ENCODE data around the gene ATOSB. TPM values are rescaled to one million over a fixed set of nuclear protein-coding genes. Genes with fewer than 3 reads are reported as not detected.
"Not testable (repeated sequence)": the region's sequence is repeated elsewhere in the genome, so short reads cannot be mapped to it uniquely, and the experiment has no call there.

The ATOSB gene, protein sequence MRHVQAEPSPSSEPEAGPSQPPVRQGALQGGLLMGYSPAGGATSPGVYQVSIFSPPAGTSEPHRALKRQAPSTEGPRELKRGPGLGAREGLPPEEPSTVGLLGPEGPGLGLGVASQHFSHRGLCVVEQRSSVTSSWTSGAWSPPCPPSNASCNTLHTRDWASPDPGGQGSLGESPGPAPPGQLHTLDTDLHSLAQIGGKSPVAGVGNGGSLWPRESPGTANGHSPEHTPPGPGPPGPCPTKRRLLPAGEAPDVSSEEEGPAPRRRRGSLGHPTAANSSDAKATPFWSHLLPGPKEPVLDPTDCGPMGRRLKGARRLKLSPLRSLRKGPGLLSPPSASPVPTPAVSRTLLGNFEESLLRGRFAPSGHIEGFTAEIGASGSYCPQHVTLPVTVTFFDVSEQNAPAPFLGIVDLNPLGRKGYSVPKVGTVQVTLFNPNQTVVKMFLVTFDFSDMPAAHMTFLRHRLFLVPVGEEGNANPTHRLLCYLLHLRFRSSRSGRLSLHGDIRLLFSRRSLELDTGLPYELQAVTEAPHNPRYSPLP
- total RNA-seq = 1 to 10 TPM; 5.7 to 5.9 TPM

DNA sequence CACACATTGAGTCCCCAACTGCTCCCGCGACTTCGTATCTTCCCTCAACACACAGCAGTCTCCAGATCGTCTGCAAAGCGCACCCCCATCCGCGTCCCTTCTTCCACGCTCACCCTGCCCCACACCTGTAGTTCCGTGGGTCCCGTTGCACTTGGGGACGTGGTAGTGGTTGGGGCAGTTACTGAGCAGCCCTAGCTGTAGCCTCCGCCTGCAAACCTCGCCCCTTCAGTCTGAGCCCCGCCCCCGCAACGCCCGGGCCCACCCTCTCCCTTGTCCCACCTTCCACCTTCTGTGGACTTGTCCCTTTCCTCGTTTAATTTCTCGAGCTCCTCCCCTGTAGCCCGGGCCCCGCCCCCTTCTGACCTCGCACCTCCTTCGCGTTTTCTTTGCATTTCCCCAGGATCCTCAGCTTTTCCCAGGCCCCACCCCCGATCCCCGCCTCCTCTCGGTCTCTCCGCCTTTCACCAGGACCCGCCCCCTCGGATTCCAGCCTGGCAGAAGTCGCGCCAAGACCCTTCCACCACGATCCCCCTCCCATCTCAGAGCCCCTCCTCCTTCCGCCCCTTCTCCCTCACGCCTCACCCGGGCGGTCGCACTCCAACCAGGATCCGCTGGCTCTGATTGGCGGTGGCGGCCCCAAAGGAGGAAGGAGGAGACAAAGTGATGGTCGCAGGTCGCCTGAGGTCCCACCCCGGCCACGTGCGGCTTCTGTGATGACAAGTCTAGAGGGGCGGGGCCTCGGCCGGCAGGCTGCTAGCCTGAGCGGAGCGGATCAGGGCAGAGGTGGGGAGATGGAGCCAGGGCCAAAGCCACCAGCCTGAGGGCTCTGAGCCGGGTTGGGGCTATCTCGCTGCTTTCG is at the start of gene ATOSB:
Gene ATOSB, minus strand, starts transcription at position 183 of the 859 bp plus-strand sequence. CDS start 7,588 bp downstream, outside the sequence.
- ChIA-PET POLR2A (interaction anchor here (0.7 to 1.1 kb wide), 2 partner anchors 43 to 45 kb away, joined by 3 to 4 read pairs; partner anchors contain the start of gene VCP), CTCF (interaction anchor here (0.7 to 2.4 kb wide), 8 partner anchors 9 to 363 kb away, joined by 3 to 10 read pairs (median 6); partner anchors contain the start of gene STOML2)

DNA sequence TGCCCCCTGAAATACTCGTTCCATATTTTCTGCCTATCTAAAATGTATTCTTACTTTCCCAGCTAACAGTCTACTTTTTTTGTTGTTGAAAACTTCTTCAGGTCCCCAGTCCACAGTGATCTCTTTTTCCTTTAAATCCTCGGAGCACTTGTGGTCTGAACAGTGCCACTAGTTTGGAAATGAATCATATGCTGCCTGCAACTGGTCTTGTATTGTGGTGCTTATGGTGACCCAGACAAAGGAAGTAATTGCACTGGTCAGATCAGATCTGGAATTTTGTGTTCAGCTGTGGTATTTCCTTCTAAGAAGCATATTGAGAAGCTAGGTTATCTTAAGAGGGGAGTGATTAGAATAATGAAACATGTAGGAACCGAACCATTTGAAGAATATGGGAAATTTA is 49.0 kb upstream of the ATOSB start:
- POLR2A ChIA-PET = no interaction called here

DNA sequence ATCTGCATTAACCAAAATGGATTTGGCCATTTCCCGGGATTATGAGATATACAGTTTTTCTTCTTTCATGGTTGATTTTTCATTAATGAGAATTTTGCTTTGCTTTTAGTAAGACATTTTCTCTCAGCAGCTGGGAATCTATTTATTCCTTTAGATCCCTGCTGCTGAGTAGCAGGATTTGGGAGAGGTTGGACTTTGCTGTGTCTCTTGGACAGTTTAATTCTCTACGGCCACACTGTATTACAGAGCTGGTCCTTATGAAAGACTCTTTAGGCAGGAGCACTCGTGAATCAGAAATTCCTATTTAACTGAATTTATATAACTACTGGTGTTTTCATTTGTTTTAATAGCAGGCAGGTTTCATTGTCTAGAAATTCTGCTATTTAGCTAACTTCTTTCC is 47.8 kb upstream of the ATOSB start:
- POLR2A ChIA-PET = no interaction called here
- CTCF ChIA-PET = interaction anchor here (0.9 kb wide), 1 partner anchor 46 kb away, joined by 4 read pairs; no protein-coding TSS in a partner anchor

More for the DNA sequence above, 49.0 kb upstream of the ATOSB start:
- CTCF ChIA-PET = no interaction called here

DNA sequence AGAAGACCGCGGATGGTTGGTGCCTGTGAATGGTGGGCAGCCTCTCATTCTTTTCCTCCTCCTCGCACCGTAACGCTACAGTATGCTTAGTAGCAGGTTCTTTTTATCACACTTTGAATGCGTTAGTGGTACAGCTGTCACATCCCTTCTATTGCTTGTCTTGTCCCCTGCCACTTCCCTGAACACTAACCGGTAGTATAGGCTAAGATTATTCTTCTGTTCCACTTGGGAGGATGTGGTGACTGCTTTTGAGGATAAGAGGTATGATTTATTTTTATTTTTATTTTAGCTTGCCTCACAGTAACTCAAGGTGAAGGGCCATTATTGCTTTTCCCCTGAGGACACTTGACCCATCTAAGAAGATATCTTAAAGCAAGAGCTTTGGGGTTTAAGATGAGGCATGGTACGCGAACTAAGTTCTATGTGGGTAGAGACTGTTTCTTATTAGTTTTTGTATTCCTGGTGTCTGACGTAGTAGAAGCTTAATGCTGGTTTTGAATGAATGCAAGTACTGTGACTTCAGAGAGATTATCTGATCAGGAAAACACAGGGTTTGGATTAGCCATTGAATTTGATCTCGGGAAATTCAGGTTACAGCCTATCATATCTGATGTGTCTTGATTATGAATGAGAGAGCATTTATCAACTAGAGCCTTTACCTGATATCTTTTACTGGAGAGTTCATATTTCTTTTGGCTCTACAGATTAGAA is 47.1 kb upstream of the ATOSB start:
- CTCF ChIA-PET = interaction anchor here (0.9 kb wide), 1 partner anchor 45 kb away, joined by 4 read pairs; no protein-coding TSS in a partner anchor
- POLR2A ChIA-PET = no interaction called here

DNA sequence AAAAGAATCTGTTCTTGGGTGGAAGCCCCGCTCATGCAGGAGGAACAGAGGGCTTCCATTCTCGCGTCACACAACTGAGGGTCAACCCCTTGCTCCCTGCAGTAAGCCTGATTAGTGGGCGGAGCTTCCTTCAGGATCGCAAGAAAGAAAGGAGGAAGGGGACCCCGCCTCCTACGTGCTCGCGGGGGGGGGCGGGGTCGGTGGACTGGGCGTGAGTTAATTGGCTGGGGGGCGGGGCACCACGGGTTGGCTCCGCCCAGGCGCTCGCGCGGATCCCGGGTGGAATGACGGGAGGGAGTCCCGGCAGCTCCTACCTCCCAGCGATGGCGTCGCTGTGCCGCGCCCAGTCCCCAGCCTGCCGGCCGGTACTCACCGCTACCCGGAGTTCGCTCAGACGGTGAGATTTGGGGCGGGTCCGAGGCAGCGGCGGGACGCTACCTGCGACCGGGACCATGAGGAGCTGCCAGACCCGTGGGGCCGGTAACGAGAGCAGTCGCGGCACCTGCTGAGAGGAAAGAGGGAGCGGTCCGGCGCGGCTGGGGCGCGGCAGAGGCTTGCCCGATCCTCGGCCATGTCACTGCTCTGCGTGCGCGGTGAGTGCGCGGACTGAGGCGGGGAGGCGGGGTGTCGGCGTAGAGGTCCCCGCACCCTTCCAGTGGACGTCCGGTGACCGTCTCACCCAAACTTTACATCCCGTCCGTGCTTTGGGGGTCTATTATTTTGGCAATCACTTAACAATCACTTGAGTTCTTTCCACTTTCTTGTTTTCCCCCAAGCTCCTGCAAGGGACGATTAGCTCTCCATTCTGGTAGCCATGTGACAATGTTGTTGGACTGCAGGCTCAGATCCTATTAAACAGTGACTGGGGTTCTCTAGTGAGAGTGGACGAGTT is 46.3 kb upstream of the ATOSB start, which contains the start of gene UNC13B:
Gene UNC13B, plus strand, starts transcription at position 297 of the 892 bp plus-strand sequence. Its CDS starts 275 bp downstream, at position 572.
- CTCF ChIA-PET = interaction anchor here (0.6 to 0.8 kb wide), 2 partner anchors 234 to 314 kb away, joined by 3 read pairs; no protein-coding TSS in a partner anchor
- POLR2A ChIA-PET = no interaction called here

DNA sequence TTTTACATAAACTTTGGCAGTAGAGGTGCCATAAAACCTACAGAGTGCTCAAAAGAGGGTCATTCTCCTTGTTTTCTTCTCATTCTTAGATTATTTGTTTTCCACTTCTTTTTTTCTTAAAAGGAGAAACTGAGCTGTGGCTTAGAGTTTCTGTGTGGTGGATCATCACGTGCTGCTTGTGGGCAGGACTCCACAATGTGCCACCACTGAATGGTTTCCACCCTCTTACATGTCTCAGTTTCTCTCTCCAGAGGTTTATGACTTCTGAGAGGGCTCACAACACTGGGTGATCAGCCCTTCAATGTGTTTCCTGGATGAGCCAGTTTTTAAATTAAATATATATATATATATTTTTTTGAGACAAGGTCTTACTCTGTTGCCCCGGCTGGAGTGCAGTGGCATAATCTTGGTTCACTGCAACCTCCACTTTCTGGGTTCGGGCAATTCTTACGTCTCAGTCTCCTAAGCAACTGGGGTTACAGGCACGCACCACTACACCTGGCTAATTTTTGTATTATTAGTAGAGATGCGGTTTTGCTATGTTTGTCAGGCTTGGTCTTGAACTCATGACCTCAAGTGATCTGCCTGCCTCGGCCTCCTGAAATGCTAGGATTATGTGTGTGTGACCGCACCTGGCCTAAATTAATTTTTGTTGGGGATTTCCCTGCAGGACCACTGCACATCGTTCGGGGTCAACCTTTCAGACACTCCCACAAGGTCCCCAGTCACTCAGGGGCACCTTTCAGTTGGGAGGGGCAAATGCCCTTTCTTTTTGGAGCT is 43.0 kb upstream of the ATOSB start:
- POLR2A ChIA-PET = no interaction called here

DNA sequence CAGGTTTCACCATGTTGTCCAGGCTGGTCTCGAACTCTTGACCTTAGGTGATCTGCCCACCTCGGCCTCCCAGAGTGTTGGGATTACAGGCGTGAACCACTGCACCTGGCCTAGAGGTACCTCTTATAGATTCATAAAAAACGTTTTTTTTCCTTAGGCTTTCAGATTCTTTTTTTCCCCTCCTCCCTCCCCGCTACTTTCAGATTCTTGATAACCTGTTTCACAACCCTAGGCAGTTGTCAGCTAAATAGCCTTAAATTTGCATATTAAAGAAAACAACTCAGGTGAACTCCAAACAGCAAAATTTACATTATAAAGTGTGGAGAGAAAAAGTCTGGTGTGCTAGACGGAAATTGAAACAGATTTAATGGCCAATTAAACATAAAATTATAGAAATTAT is 42.2 kb upstream of the ATOSB start:
- CTCF ChIA-PET = interaction anchor here (0.7 kb wide), 1 partner anchor 754 kb away, joined by 4 read pairs; no protein-coding TSS in a partner anchor
- POLR2A ChIA-PET = not testable (repeated sequence)

More for the DNA sequence above, 43.0 kb upstream of the ATOSB start:
- CTCF ChIA-PET = interaction anchor here (0.9 kb wide), 1 partner anchor 41 kb away, joined by 3 read pairs; no protein-coding TSS in a partner anchor

DNA sequence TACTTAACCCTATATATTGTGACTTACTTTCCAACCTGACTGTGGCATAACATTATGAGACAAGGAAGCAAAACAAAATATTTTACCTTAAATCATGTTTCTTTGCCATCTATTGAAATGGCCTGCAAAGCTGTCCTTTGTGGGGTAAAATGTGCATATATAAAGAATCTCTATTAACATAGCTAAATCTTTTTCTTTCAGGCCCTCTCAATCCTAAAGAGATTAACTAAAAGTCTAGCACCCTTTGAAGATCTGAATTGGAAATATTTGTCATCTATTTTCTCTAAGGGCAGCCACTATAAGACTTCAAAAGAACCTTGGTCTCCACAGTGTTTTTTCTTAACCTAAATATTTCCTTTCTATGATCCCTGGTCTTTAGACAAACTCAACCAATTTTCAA is 41.1 kb upstream of the ATOSB start:
- CTCF ChIA-PET = interaction anchor here (0.7 kb wide), 1 partner anchor 441 kb away, joined by 3 read pairs; no protein-coding TSS in a partner anchor
- POLR2A ChIA-PET = no interaction called here

DNA sequence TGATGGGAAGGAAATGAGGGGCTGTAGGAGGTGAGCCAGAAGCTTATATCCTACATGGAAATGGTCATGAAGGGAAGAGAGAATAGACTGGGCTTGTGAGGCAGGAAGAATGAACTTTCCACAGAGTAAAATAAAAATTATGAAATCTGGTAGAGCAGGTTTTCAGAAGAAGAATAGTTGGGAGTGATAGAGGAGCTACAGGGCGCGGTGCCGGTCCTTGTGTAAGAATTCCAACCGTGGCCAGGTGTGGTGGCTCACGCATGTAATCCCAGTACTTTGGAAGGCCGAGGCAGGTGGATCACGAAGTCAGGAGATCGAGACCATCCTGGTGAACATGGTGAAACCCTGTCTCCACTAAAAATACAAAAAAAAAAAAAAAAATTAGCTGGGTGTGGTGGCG is 37.3 kb upstream of the ATOSB start:
- POLR2A ChIA-PET = no interaction called here
- CTCF ChIA-PET = no interaction called here

DNA sequence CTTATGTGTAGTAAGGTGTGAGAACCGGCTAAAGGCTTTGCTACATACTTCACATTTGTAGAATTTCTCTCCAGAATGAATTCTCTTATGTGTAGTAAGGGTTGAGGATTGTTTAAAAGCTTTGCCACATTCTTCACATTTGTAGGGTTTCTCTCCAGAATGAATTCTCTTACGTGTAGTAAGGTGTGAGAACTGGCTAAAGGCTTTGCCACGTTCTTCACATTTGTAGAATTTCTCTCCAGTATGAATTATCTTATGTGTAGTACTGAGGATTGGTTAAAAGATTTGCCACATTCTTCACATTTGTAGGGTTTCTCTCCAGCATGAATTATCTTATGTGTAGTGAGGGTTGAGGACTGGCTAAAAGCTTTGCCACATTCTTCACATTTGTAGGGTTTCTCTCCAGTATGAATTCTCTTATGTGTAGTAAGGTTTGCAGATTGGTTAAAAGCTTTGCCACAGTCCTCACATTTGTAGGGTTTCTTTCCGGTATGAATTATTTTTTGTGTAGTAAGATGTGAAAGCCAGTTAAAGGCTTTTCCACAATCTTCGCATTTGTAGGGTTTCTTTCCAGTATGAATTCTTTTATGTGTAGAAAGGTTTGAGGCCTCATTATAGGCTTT is 32.4 kb upstream of the ATOSB start:
- POLR2A ChIA-PET, CTCF ChIA-PET: not testable (repeated sequence)

DNA sequence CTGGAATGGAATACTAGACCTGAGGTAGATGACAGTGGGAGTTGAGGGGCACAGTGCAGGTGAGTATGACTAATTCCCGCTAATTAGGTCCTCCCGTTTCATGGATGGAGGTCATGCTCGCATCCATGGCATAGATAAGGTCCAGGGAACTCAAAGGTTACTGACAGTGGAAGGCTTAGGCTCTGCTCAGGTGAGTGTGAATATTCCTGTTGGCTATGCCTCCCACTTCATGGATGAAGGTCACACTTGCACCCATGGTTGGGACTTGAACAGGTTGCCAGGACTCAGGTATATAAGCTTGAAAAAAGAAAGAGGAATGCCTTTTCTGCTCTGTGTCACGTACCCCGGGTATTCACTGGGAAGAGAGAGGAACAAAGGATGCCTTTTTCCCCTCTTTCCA is 26.4 kb upstream of the ATOSB start:
- ChIA-PET POLR2A (no interaction called here), CTCF (no interaction called here)

DNA sequence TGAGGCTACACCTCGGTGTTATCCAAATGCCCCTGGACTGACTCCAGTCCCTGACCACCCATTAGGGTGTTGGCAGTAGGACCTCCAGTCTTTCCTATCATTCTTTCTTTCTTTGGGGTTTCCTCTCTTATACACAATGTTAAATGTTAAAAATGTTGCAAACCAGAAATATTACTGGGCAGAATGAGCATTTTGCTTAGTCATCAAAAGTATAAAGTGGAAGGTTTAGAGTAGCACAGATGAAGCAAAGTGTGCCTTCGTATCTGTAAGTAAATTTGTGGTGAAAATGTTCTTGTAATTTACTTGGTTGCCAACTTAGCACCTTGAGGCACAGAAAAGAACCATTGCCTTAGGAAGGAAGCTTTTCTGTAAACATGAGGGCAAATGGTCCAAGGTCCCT is 24.4 kb upstream of the ATOSB start:
- POLR2A ChIA-PET = no interaction called here
- CTCF ChIA-PET = no interaction called here

DNA sequence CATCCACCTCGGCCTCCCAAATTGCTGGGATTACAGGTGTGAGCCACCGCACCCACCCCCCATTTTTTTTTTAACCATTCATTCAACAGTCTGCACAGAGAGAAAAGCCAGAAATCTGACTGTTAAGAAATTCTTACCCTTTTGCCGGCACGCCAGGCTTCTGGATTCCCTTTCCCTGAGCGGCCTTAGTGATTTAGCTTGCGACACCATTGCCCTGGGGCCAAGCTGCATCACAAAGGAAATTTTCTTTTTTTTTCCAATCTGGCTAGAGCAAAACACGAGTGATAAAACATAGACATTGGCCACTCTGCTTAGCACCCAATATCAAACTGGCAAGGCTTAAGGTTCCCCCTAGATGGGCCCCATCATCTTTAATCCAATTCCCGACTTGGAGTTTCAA is 21.2 kb upstream of the ATOSB start:
- POLR2A ChIA-PET = no interaction called here
- CTCF ChIA-PET = interaction anchor here (1.0 kb wide), 1 partner anchor 20 kb away, joined by 5 read pairs; no protein-coding TSS in a partner anchor

DNA sequence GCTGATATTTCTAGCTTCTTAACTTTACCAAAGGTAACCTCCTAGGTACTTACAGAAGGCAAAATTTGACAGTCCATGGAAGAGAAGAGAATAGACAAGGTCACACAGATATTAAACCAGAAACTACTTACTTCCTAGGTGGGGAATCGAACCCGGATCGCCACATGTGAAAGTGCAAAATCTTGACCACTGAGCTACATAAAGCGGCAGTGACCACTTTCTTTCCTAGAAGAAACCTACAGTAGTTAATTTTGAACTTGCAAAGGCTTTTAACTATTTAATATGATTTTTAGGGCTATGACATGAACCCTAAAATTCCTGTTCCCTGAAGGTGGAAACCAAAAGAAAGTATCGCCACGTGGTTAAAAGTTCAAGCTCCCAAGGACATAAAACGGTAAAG is 20.3 kb upstream of the ATOSB start:
- POLR2A ChIA-PET = no interaction called here
- CTCF ChIA-PET = interaction anchor here (1.0 kb wide), 1 partner anchor 19 kb away, joined by 5 read pairs; no protein-coding TSS in a partner anchor

DNA sequence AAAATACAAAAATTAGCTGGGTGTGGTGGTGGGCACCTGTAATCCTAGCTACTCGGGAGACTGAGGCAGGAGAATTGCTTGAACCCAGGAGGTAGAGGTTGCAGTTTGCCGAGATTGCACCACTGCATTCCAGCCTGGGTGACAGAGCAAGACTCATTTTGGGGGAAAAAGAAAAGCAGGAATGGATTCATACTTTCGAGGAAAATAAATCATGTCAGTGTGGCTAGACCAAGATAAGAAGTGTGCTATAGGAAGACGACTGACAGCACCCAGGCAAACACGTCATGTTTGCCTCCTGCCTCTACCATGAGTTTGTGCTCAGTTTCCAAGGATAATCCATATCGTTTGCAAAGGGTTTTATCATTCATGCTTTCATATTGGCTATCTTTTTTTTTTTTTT is 19.3 kb upstream of the ATOSB start:
- CTCF ChIA-PET = no interaction called here
- POLR2A ChIA-PET = no interaction called here

DNA sequence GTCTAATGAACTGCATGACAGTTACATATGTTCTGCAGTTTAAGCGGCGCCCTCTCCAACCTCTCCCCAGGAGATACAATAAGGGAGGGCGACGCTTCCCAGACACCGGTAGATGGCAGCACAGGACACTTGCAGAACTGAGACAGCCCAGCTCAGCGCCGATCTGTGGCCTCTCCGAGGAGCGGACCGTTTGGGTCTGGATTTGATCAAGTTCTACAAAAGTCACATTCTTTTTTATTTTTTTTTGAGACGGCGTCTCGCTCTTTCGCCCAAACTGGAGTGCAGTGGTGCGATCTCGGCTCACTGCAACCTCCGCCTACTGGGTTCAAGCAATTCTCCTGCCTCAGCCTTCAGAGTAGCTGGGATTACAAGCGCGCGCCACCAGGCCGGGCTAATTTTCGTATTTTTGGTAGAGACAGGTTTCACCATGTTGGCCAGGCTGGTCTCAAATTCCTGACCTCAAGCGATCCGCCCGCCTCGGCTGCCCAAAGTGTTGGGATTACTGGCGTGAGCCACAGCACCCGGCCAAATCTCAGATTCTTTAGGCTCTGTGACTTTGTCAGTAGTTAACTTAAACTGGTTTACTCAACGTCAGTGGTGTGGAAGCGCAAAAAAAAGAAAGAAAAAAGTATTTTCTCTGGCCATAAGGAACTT is 1.4 kb upstream of the ATOSB start:
- CTCF ChIA-PET = interaction anchor here (0.6 to 2.4 kb wide), 11 partner anchors 10 to 437 kb away, joined by 3 to 10 read pairs (median 5); partner anchors contain the start of gene STOML2
- POLR2A ChIA-PET = no interaction called here

Measured in activated CD8-positive, alpha-beta memory T cell treated with anti-CD3 and anti-CD28 coated beads for 36 hours (primary cell).